HepG2 (cell line): ENCODE measurements around the gene M1AP. TPM values are rescaled to one million over a fixed set of nuclear protein-coding genes. Genes with fewer than 3 reads are reported as not detected.

Experiments used
- AGO1 ChIP-seq: fragments of 200-400 bp; formaldehyde crosslinking; IDR thresholded peaks from 2 replicates; pipeline ENCODE4 v1.6.1; 2017; ENCODE audit warnings: mild to moderate bottlenecking, low read depth, low read length, moderate library complexity; ENCODE audit not compliant: poor library complexity, severe bottlenecking
- ASH2L ChIP-seq: fragments of 300-600, 200-600 bp; sonication (generic); IDR thresholded peaks from 2 replicates; pipeline ENCODE4 v1.7.0; 2017; ENCODE audit warnings: low read depth, mild to moderate bottlenecking, moderate library complexity, mixed read lengths, low read length; ENCODE audit not compliant: insufficient read length
- FOXO1 ChIP-seq: sonication (generic); formaldehyde crosslinking; IDR thresholded peaks from 2 replicates; pipeline ENCODE4 v1.4.0; 2020; ENCODE audit warnings: missing genetic modification reagents
- KAT7 ChIP-seq: IDR thresholded peaks from 2 replicates; pipeline ENCODE4 v1.6.1; 2018; ENCODE audit warnings: borderline replicate concordance, missing compliant biosample characterization
- KDM6A ChIP-seq: IDR thresholded peaks from 2 replicates; pipeline ENCODE4 v1.6.1; 2016; ENCODE audit warnings: low read depth
- KLF12 ChIP-seq: sonication (generic); formaldehyde crosslinking; IDR thresholded peaks from 2 replicates; pipeline ENCODE4 v1.4.0; 2020; ENCODE audit warnings: missing genetic modification reagents, borderline replicate concordance
- PHF8 ChIP-seq: sonication (generic); formaldehyde crosslinking; IDR thresholded peaks from 2 replicates; pipeline ENCODE4 v1.5.0; 2020; ENCODE audit warnings: missing genetic modification reagents
- SNAPC2 ChIP-seq: sonication (generic); formaldehyde crosslinking; IDR thresholded peaks from 2 replicates; pipeline ENCODE4 v1.8.1; 2022; ENCODE audit warnings: mild to moderate bottlenecking, missing genetic modification reagents
- TGIF2 ChIP-seq: IDR thresholded peaks from 2 replicates; pipeline ENCODE4 v1.6.1; 2016; ENCODE audit warnings: control low read depth, missing compliant biosample characterization
- TSC22D2 ChIP-seq: sonication (generic); formaldehyde crosslinking; IDR thresholded peaks from 2 replicates; pipeline ENCODE4 v1.5.1; 2020; ENCODE audit warnings: missing genetic modification reagents, mild to moderate bottlenecking, borderline replicate concordance
- ZNF572 ChIP-seq: sonication (generic); formaldehyde crosslinking; IDR thresholded peaks from 2 replicates; pipeline ENCODE4 v1.5.1; 2020; ENCODE audit warnings: mild to moderate bottlenecking, missing genetic modification reagents
- ZSCAN25 ChIP-seq: sonication (generic); formaldehyde crosslinking; IDR thresholded peaks from 2 replicates; pipeline ENCODE4 v1.8.0; 2022; ENCODE audit warnings: mild to moderate bottlenecking, missing genetic modification reagents
- polyA plus RNA-seq, 8 experiments: library from polyadenylated mRNA; depleted of rRNA in 3 of 8; stranded (reverse) in 7 of 8; unstranded in 1 of 8; fragments of >200 nt; fragmentation: Illumina TruSeq in 4 of 8; extraction: Trizol in 4 of 8; gene quantifications; 2 replicates each; pipeline versions ENCODE4 v1.2.1 to v1.2.3, GENCODE V29; 2011 to 2016; ENCODE audit warnings: low read depth in 4 of 8, missing spikeins in 1 of 8, mixed read lengths in 1 of 8; ENCODE audit not compliant: insufficient read depth in 1 of 8
- total RNA-seq, 5 experiments: library from RNA; depleted of rRNA; stranded (reverse); fragments of >200 nt; fragmentation: Illumina TruSeq; extraction: Trizol; gene quantifications; 2 replicates each; pipeline ENCODE4 v1.2.3, GENCODE V29; 2016; ENCODE audit warnings: low read depth in 1 of 5
- TF ChIP-seq, protein P1 (sequence below): IDR thresholded peaks from 2 replicates; pipeline ENCODE4 v1.6.1; 2016; ENCODE audit warnings: low read depth, missing genetic modification reagents, missing compliant biosample characterization
- TF ChIP-seq, protein P2 (sequence below): sonication (generic); formaldehyde crosslinking; IDR thresholded peaks from 2 replicates; pipeline ENCODE4 v1.4.0; 2020; ENCODE audit warnings: mild to moderate bottlenecking, missing genetic modification reagents, borderline replicate concordance
- TF ChIP-seq, protein P3 (sequence below), 2 experiments: sonication (generic) in 1 of 2; formaldehyde crosslinking in 1 of 2; IDR thresholded peaks; 2 replicates each; pipeline versions ENCODE4 v1.6.1 to v1.9.0; 2014 to 2022; ENCODE audit warnings: antibody characterized with exemption in 1 of 2, borderline replicate concordance in 1 of 2, inconsistent platforms in 1 of 2, low read depth in 1 of 2, missing genetic modification reagents in 1 of 2

M1AP gene
- total and polyA plus RNA-seq, 2 of the 13 experiments (the other 11 are each of a cell fraction or from before 2014, with no cell fraction given), result not detected

DNA sequence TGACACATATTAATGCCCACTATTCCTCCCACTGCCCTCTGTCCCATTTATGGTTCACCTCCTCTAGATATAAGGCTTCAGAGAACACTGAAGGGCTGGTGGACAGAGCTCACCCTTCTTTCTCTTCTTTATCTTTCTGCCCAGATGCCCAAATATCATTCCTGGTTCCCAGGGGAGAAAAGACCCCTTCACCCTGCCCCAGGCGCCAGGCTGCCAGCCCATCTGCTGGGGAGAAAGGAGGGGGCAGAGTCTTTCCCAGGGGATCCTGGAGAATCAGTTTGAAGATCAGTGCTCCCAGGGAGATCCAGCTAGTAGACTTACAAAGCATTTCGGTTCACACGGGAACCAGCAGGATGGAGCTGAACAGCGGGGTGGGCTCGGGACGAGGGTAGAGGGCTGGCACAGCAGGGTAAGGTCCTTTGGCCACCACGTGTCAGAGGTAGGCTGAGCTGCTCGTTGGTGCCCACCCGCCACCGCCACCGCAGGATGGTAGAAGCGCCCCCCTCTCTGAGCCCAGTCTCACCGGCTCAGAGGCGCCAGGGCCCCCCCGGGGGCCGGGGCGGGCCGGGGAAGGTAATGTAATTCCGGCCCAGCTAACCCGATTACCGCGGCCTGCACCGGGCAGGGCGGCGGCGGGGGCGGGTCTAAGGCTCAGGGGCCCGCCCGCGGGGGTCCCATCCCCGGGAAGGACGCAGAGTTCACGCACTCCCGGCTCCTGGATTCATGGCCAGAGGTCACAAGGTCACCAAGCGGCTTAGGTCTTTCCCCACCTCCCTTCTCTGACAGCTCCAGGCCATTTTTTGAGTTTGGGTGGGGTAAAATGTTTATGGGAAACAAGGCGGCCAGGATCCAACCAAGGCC is 135.2 kb downstream of the M1AP start (continued):
- TF ChIP-seq, protein P1, sequence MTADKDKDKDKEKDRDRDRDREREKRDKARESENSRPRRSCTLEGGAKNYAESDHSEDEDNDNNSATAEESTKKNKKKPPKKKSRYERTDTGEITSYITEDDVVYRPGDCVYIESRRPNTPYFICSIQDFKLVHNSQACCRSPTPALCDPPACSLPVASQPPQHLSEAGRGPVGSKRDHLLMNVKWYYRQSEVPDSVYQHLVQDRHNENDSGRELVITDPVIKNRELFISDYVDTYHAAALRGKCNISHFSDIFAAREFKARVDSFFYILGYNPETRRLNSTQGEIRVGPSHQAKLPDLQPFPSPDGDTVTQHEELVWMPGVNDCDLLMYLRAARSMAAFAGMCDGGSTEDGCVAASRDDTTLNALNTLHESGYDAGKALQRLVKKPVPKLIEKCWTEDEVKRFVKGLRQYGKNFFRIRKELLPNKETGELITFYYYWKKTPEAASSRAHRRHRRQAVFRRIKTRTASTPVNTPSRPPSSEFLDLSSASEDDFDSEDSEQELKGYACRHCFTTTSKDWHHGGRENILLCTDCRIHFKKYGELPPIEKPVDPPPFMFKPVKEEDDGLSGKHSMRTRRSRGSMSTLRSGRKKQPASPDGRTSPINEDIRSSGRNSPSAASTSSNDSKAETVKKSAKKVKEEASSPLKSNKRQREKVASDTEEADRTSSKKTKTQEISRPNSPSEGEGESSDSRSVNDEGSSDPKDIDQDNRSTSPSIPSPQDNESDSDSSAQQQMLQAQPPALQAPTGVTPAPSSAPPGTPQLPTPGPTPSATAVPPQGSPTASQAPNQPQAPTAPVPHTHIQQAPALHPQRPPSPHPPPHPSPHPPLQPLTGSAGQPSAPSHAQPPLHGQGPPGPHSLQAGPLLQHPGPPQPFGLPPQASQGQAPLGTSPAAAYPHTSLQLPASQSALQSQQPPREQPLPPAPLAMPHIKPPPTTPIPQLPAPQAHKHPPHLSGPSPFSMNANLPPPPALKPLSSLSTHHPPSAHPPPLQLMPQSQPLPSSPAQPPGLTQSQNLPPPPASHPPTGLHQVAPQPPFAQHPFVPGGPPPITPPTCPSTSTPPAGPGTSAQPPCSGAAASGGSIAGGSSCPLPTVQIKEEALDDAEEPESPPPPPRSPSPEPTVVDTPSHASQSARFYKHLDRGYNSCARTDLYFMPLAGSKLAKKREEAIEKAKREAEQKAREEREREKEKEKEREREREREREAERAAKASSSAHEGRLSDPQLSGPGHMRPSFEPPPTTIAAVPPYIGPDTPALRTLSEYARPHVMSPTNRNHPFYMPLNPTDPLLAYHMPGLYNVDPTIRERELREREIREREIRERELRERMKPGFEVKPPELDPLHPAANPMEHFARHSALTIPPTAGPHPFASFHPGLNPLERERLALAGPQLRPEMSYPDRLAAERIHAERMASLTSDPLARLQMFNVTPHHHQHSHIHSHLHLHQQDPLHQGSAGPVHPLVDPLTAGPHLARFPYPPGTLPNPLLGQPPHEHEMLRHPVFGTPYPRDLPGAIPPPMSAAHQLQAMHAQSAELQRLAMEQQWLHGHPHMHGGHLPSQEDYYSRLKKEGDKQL (CRISPR knock-in tag), result no peak
- TF ChIP-seq TGIF2 (CRISPR knock-in tag), result peak; percentile 44; the same call in 1 of the 2 replicates
- TF ChIP-seq KLF12 (CRISPR knock-in tag), result no peak
- 0 out of 2 replicates have a peak, but pooled peaks have one; percentile 37 for TF ChIP-seq SNAPC2 (CRISPR knock-in tag)
- TF ChIP-seq KAT7, result no peak
- TF ChIP-seq TSC22D2 (CRISPR knock-in tag), result no peak
- no peak for TF ChIP-seq ZSCAN25 (CRISPR knock-in tag)
- TF ChIP-seq ZNF572, result no peak
- 0 out of 2 replicates have a peak, but pooled peaks have one; percentile 13 for TF ChIP-seq FOXO1 (CRISPR knock-in tag)
- TF ChIP-seq AGO1, result peak; percentile 87
- TF ChIP-seq PHF8 (CRISPR knock-in tag), result 0 out of 2 replicates have a peak, but pooled peaks have one; percentile 41
- TF ChIP-seq, protein P2, sequence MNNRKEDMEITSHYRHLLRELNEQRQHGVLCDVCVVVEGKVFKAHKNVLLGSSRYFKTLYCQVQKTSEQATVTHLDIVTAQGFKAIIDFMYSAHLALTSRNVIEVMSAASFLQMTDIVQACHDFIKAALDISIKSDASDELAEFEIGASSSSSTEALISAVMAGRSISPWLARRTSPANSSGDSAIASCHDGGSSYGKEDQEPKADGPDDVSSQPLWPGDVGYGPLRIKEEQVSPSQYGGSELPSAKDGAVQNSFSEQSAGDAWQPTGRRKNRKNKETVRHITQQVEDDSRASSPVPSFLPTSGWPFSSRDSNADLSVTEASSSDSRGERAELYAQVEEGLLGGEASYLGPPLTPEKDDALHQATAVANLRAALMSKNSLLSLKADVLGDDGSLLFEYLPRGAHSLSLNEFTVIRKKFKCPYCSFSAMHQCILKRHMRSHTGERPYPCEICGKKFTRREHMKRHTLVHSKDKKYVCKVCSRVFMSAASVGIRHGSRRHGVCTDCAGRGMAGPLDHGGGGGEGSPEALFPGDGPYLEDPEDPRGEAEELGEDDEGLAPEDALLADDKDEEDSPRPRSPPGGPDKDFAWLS (CRISPR knock-in tag), result no peak
- no peak for TF ChIP-seq KDM6A
- TF ChIP-seq ASH2L, result no peak
- TF ChIP-seq, protein P3, sequence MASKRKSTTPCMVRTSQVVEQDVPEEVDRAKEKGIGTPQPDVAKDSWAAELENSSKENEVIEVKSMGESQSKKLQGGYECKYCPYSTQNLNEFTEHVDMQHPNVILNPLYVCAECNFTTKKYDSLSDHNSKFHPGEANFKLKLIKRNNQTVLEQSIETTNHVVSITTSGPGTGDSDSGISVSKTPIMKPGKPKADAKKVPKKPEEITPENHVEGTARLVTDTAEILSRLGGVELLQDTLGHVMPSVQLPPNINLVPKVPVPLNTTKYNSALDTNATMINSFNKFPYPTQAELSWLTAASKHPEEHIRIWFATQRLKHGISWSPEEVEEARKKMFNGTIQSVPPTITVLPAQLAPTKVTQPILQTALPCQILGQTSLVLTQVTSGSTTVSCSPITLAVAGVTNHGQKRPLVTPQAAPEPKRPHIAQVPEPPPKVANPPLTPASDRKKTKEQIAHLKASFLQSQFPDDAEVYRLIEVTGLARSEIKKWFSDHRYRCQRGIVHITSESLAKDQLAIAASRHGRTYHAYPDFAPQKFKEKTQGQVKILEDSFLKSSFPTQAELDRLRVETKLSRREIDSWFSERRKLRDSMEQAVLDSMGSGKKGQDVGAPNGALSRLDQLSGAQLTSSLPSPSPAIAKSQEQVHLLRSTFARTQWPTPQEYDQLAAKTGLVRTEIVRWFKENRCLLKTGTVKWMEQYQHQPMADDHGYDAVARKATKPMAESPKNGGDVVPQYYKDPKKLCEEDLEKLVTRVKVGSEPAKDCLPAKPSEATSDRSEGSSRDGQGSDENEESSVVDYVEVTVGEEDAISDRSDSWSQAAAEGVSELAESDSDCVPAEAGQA (IDR thresholded peaks at IDR 0.05; ENCODE audit: low read depth), result no peak
- TF ChIP-seq, protein P3 (CRISPR knock-in tag; IDR thresholded peaks at IDR 0.05; ENCODE audit: borderline replicate concordance), result no peak
